GM12875 (cell line): Measurements from ENCODE around the gene WWP2.
"Not testable (repeated sequence)": the region's sequence is repeated elsewhere in the genome, so short reads cannot be mapped to it uniquely, and the experiment has no call there.

Source experiments
- H3K4me3 ChIP-seq: one replicate; pipeline ENCODE4 v1.5.1; 2011; ENCODE audit warnings: low read depth, low read length, control low read depth

The WWP2 gene

GRCh38 chr16:69965661-69966054 lies 203.5 kb downstream of the WWP2 start:
- not testable (repeated sequence) for H3K4me3 ChIP-seq

DNA sequence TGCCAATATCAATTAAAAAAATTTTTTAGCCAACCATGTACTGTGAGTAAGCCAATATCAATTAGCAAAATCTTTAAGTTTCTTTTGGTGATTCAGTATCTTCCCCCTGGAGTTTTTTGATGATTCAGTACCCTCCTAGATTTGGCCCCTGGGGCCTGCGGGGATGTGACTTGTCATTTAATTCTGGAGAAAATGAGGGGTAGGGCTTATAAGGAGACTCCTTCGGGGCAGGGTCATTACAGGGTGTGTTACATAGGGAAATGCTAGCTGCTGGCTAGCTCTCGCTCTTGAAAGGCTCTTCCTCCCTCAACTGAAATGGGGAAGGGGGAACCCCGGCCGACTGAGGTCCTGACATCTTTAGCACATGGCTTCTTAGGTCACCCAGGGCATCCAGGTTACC lies 205.6 kb downstream of the WWP2 start:
- H3K4me3 ChIP-seq, result not testable (repeated sequence)

DNA sequence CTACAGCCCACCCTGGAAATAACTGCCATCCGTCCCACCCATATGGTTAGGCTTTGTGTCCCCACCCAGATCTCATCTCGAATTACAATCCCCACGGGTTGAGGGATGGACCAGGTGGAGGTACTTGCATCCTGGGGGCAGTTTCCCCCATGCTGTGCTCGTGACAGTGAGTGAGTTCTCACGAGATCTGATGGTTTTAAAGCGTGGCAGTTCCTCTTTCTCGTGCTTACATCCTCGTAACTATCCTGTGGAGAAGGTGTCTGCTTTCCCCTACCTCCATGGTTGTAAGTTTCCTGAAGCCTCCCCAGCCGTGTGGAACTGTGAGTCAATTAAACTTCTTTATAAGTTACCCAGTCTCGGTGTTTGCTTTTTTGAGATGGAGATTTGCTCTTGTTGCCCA lies 206.0 kb downstream of the WWP2 start:
- not testable (repeated sequence) for H3K4me3 ChIP-seq

GRCh38 chr16:69969657-69970056 lies 207.5 kb downstream of the WWP2 start:
- H3K4me3 ChIP-seq, result not testable (repeated sequence)

GRCh38 chr16:69972120-69972519 lies 210.0 kb downstream of the WWP2 start:
- not testable (repeated sequence) for H3K4me3 ChIP-seq

DNA sequence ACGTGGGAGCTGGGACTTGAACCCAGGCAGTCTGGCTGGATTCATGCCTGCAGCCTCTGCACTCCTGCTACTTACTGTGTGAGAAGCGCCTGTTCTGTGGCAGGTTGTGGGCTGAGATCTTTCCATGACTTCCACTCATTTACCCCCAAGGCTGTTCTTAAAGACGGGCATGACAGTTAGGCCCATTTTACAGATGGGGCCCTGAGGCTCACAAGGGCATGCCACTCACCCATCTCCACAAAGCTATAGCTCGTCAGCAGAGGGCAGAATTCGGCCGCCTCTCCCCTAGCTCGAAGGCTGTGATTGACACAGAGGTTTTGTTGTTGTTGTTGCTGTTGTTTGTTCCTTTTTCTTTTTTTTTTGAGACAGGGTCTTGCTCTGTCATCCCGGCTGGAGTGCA lies 210.8 kb downstream of the WWP2 start:
- H3K4me3 ChIP-seq, result not testable (repeated sequence)

DNA sequence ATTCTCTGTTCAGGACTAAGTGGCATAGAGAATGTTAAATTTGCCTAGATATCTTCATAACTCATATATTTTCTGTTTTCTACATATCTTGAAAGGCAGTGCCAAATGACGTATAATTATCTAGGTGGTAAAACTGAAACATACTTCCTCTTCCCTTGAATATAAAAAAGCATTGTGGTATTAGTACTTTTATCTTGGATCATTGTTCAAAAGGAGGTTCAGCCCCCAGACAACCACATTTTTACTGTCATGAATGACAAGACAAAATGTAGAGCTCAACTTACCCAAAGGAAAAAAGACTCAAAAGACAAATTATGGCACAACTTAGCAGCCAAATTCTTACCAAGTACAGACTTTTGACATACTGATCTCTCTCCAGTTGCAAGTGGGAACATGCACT lies 223.1 kb downstream of the WWP2 start:
- H3K4me3 ChIP-seq, result not testable (repeated sequence)
